PC-3 (cell line): ENCODE results near the gene PCDH15. TPM values are rescaled to one million over a fixed set of nuclear protein-coding genes. Genes with fewer than 3 reads are reported as not detected.

Experiments
- ATAC-seq: fragments of 200-7000 bp; cut with Tn5 transposase; 2 replicates; pipeline ENCODE4 v1.9.1; 2020; ENCODE audit warnings: mild to moderate bottlenecking, moderate library complexity
- BruUV-seq: library from RNA; stranded (reverse); fragments of 400-500 nt; replicated peaks from 2 replicates; lab custom pipeline; 2021; lab: Mats Ljungman, UMichigan
- CTCF ChIA-PET: fragments of 300-600 bp; sonication (Branson Sonifier 250); formaldehyde crosslinking; loops from one replicate; lab custom pipeline; 2022; ENCODE audit warnings: antibody characterized with exemption; lab: Charles Lee
- POLR2A ChIA-PET: fragments of 300-600 bp; sonication (Branson Sonifier 250); formaldehyde crosslinking; loops from one replicate; lab custom pipeline; 2022; ENCODE audit warnings: antibody characterized with exemption; ENCODE audit not compliant: unreplicated experiment; lab: Charles Lee
- DNase-seq: peaks from one replicate; pipeline ENCODE4 v3.0.0-alpha.2; 2015
- H2AFZ ChIP-seq: fragments of 300-600 bp; sonication (generic); 2 replicates; pipeline ENCODE4 v1.6.0; 2016; ENCODE audit warnings: antibody characterized with exemption, low read length
- H3F3A ChIP-seq: fragments of 300-600 bp; sonication (generic); one replicate; pipeline ENCODE4 v1.6.0; 2017; ENCODE audit warnings: antibody characterized with exemption, low read length, control low read depth, mild to moderate bottlenecking; ENCODE audit not compliant: unreplicated experiment
- H3K27ac ChIP-seq: fragments of 300-600 bp; sonication (generic); 2 replicates; pipeline ENCODE4 v1.5.1; 2016; ENCODE audit warnings: mild to moderate bottlenecking, low read length
- H3K27me3 ChIP-seq: fragments of 300-600 bp; sonication (generic); 2 replicates; pipeline ENCODE4 v1.6.1; 2016; ENCODE audit warnings: low read length, mixed read lengths
- H3K36me3 ChIP-seq: fragments of 300-600 bp; sonication (generic); 2 replicates; pipeline ENCODE4 v1.6.1; 2016; ENCODE audit warnings: low read depth, mixed run types, low read length, mixed read lengths
- H3K4me1 ChIP-seq: fragments of 300-600 bp; sonication (generic); 2 replicates; pipeline ENCODE4 v1.5.1; 2016; ENCODE audit warnings: low read length; ENCODE audit not compliant: insufficient read depth
- H3K4me2 ChIP-seq: fragments of 300-600 bp; sonication (generic); 2 replicates; pipeline ENCODE4 v1.6.0; 2016; ENCODE audit warnings: low read length
- H3K4me3 ChIP-seq: fragments of 300-600 bp; sonication (generic); 2 replicates; pipeline ENCODE4 v1.5.1; 2016; ENCODE audit warnings: mild to moderate bottlenecking, low read length, mixed read lengths
- H3K79me2 ChIP-seq: fragments of 300-600 bp; sonication (generic); 2 replicates; pipeline ENCODE4 v1.6.1; 2017; ENCODE audit warnings: low read length, mixed read lengths
- H3K9ac ChIP-seq: fragments of 300-600 bp; sonication (generic); 2 replicates; pipeline ENCODE4 v1.6.0; 2016; ENCODE audit warnings: mild to moderate bottlenecking, low read length
- H3K9me2 ChIP-seq: fragments of 300-600 bp; sonication (generic); replicated peaks from 2 replicates; pipeline ENCODE4 v1.6.1; 2016; ENCODE audit warnings: mixed run types, low read length, mixed read lengths
- H3K9me3 ChIP-seq: fragments of 300-600 bp; sonication (generic); 2 replicates; pipeline ENCODE4 v1.6.1; 2016; ENCODE audit warnings: low read length, mixed read lengths
- H4K20me1 ChIP-seq: fragments of 300-600 bp; sonication (generic); 2 replicates; pipeline ENCODE4 v1.6.1; 2016; ENCODE audit warnings: low read length, mixed read lengths
- EZH2 ChIP-seq: fragments of 300-600 bp; sonication (generic); IDR thresholded peaks from one replicate; pipeline ENCODE4 v1.6.1; 2017; ENCODE audit warnings: antibody characterized with exemption, mild to moderate bottlenecking, low read length; ENCODE audit not compliant: unreplicated experiment
- EZH2phosphoT487 ChIP-seq: fragments of 300-600 bp; sonication (generic); IDR thresholded peaks from 2 replicates; pipeline ENCODE4 v1.6.1; 2018; ENCODE audit warnings: mild to moderate bottlenecking, antibody characterized with exemption, low read length, borderline replicate concordance
- intact Hi-C: fragments of 100-400 bp; cut with micrococcal nuclease; formaldehyde crosslinking; loops from 2 replicates; pipeline ENCODE4 v1.9.0; 2023
- total RNA-seq: library from RNA; depleted of rRNA; stranded (reverse); fragments of >200 nt; gene quantifications from 2 replicates; pipeline ENCODE4 v1.2.3, GENCODE V29; 2014
- TF ChIP-seq, protein P1 (sequence below): fragments of 300-600 bp; sonication (generic); conservative IDR thresholded peaks from 2 replicates; pipeline ENCODE4 v1.5.1; 2017; ENCODE audit warnings: antibody characterized with exemption, low read depth, mild to moderate bottlenecking, low read length

The PCDH15 gene
- total RNA-seq, 1 experiment from 2014 or later: not detected

GRCh38 chr10:54444170-54444569 lies 356.9 kb downstream of the PCDH15 start:
- Histone ChIP-seq H3F3A (no peaks in the 10 kb centered on the region), H3K4me3 (no peak overlapping the region), H3K9me3 (no peaks in the 10 kb centered on the region), H3K36me3 (no peaks in the 10 kb centered on the region), H3K27me3 (no peaks in the 10 kb centered on the region), H3K9me2 (no peaks in the 10 kb centered on the region), H2AFZ (no peak overlapping the region), H3K9ac (no peak overlapping the region), H3K4me1 (no peaks in the 10 kb centered on the region), H3K27ac (no peak overlapping the region), H3K79me2 (no peaks in the 10 kb centered on the region), H3K4me2 (no peak overlapping the region), H4K20me1 (no peaks in the 10 kb centered on the region)
- ChIA-PET POLR2A (no interaction called here), CTCF (no interaction called here)
- TF ChIP-seq, protein P1, sequence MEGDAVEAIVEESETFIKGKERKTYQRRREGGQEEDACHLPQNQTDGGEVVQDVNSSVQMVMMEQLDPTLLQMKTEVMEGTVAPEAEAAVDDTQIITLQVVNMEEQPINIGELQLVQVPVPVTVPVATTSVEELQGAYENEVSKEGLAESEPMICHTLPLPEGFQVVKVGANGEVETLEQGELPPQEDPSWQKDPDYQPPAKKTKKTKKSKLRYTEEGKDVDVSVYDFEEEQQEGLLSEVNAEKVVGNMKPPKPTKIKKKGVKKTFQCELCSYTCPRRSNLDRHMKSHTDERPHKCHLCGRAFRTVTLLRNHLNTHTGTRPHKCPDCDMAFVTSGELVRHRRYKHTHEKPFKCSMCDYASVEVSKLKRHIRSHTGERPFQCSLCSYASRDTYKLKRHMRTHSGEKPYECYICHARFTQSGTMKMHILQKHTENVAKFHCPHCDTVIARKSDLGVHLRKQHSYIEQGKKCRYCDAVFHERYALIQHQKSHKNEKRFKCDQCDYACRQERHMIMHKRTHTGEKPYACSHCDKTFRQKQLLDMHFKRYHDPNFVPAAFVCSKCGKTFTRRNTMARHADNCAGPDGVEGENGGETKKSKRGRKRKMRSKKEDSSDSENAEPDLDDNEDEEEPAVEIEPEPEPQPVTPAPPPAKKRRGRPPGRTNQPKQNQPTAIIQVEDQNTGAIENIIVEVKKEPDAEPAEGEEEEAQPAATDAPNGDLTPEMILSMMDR: no peak
- TF ChIP-seq EZH2 (no peak), EZH2phosphoT487 (no peak)
- intact Hi-C loops: no loop called here
- DNase-seq (peak; percentile 26), ATAC-seq (peak; percentile 89)
- BruUV-seq: no TSS peak

DNA sequence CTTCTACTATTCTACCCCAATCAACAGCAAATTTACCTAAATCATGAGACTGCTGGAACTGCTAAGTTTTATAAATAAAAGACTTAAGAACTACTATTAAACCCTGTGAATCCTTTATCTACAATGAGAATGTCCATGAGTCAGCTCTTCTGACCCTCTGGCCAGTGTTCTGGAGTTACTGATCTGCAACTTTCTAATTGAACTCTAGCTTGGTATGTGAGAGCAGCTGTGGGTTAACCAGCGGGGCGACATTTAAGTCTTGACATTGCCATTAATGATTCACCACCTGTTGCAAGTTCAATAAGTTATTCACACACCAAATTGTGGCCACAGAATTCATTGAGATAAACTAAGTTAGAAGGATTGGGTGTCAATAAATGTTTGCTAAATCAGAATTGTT lies 359.8 kb downstream of the PCDH15 start:
- CTCF ChIA-PET: no interaction called here
- H3K36me3 ChIP-seq: no peaks in the 10 kb centered on the region
- intact Hi-C loops: no loop called here
- no peaks in the 10 kb centered on the region for H3K9me2 ChIP-seq
- ATAC-seq (no peak), DNase-seq (no peak)
- no peaks in the 10 kb centered on the region for H3K27me3 ChIP-seq
- H3K4me1 ChIP-seq: no peaks in the 10 kb centered on the region
- no peak overlapping the region for H3K4me3 ChIP-seq
- H3F3A ChIP-seq: no peaks in the 10 kb centered on the region
- H2AFZ ChIP-seq: no peak overlapping the region
- no peak overlapping the region for H3K27ac ChIP-seq
- no peaks in the 10 kb centered on the region for H4K20me1 ChIP-seq
- no peaks in the 10 kb centered on the region for H3K9me3 ChIP-seq
- H3K9ac ChIP-seq: no peak overlapping the region
- POLR2A ChIA-PET: no interaction called here
- no peak for TF ChIP-seq EZH2phosphoT487
- TF ChIP-seq, protein P1: no peak
- no peak for TF ChIP-seq EZH2
- H3K79me2 ChIP-seq: no peaks in the 10 kb centered on the region
- BruUV-seq: no TSS peak
- no peak overlapping the region for H3K4me2 ChIP-seq

DNA sequence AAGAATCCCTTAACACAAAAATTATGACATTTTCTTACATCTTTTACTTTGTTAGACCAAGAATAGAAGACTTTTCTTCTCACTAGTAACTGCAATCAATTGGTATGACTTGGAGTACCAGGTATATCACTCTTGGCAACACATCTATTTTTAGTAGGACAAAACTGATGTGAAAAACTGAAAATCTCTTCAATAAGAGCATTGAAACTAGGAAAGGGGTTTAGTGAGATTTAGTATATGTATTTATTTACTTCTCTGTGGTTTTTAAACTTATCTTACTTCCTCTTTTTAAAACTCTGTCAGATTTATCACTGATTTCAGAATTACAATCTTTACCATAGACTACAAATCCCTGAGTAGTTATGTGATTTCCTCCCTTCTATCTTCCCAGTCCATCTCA lies 366.2 kb downstream of the PCDH15 start:
- no peak overlapping the region for H2AFZ ChIP-seq
- no peaks in the 10 kb centered on the region for H3K9me2 ChIP-seq
- ChIA-PET CTCF (no interaction called here), POLR2A (interaction anchor here (0.5 kb wide), 1 partner anchor 1725 kb away, joined by 3 read pairs; no protein-coding TSS in a partner anchor)
- H3K27me3 ChIP-seq: no peaks in the 10 kb centered on the region
- no peaks in the 10 kb centered on the region for H4K20me1 ChIP-seq
- ATAC-seq: no peak
- intact Hi-C loops: no loop called here
- no peaks in the 10 kb centered on the region for H3F3A ChIP-seq
- no TSS peak for BruUV-seq
- no peaks in the 10 kb centered on the region for H3K79me2 ChIP-seq
- H3K9ac ChIP-seq: no peak overlapping the region
- no peaks in the 10 kb centered on the region for H3K4me1 ChIP-seq
- no peak overlapping the region for H3K4me2 ChIP-seq
- DNase-seq: no peak
- TF ChIP-seq EZH2 (no peak), EZH2phosphoT487 (no peak)
- TF ChIP-seq, protein P1: no peak
- H3K4me3 ChIP-seq: no peak overlapping the region
- 0 out of 2 replicates have a peak, but pooled peaks cover 8% of the 10 kb centered on the region for H3K9me3 ChIP-seq
- H3K27ac ChIP-seq: no peak overlapping the region
- no peaks in the 10 kb centered on the region for H3K36me3 ChIP-seq
